ENCODE data around the gene DOK5.

- TF ChIP-seq CTCF (IDR thresholded peaks at IDR 0.05; ENCODE audit: low read length) (no peak), EZH2 (optimal IDR thresholded peaks at IDR 0.05; ENCODE audit: low read depth, low read length) (no peak), EZH2phosphoT487 (IDR thresholded peaks at IDR 0.05; ENCODE audit: low read length) (no peak)
These were observed 112.0 kb downstream of the DOK5 start for GRCh38 chr20:54587408-54587807.
